Dedifferentiated amniotic fluid mesenchymal stem cell (primary cell): Measurements from ENCODE around the gene AGO4.

Source experiments
- DNase-seq: peaks from one replicate; pipeline ENCODE4 v3.0.0-alpha.2; 2016; ENCODE audit errors: extremely low spot score

Gene AGO4

DNA sequence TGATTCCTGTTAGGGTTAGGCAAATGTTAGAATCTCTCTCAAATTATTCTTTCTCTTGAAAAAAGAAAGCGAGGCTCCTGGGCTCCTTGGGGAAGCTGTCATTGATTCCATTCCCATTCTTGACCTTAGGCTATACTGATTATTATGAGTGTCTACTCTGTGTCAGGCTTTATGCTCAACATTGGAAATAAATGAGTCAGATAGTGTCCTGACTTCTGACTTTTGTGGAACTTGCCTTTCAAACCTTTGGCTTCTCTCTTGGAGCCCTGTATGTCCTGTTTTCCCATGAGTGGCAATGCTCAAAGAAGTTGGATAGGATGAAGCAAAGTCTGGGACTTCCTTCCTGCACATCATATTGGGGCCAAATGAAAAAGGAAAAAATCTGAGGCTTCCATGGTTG, 86.8 kb downstream of the AGO4 start:
- no peak for DNase-seq

- no peak for DNase-seq
Measured at GRCh38 chr1:35899941-35900340, 92.1 kb downstream of the AGO4 start.

- no peak for DNase-seq
Measured at GRCh38 chr1:35901235-35901634, 93.4 kb downstream of the AGO4 start.

DNA sequence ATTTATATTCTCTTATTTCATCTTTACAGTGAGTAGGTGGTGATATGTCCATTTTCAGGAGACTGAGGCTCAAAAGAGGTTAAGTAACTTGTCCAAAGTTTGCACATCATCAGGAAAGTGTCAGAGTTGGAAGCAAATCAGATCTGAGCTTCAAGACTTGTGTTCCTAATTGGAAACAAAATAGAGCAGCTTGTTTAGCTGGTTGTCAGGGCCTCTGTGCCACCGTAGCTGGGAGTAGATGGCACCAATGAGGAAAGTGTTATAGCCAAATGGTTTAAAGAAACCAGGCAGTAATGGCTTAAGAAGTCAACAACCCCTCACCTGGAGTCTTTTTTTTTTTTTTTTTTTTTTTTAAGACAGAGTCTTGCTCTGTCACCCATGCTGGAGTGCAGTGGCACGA, 94.9 kb downstream of the AGO4 start:
- DNase-seq, result no peak
